ENCODE data around the gene HOXA9.

HOXA9 gene

GRCh38 chr7:27141137-27141922 lies 24.0 kb downstream of the HOXA9 start:
- peaks cover 68% of the 10 kb centered on the region for H3K27me3 Mint-ChIP-seq
- no peaks in the 10 kb centered on the region for H3K36me3 Mint-ChIP-seq
- CTCF ChIA-PET: no interaction called here
- no peaks in the 10 kb centered on the region for H3K9me3 Mint-ChIP-seq
- no peak for DNase-seq
- no peaks in the 10 kb centered on the region for H3K4me1 Mint-ChIP-seq
- H3K27ac Mint-ChIP-seq: no peak overlapping the region
- no peak overlapping the region for H3K4me3 Mint-ChIP-seq

GRCh38 chr7:27140126-27140857 lies 25.0 kb downstream of the HOXA9 start:
- H3K4me1 Mint-ChIP-seq: peaks cover 2% of the 10 kb centered on the region
- CTCF ChIA-PET: no interaction called here
- H3K27ac Mint-ChIP-seq: no peak overlapping the region
- H3K36me3 Mint-ChIP-seq: no peaks in the 10 kb centered on the region
- no peak for DNase-seq
- no peak overlapping the region for H3K4me3 Mint-ChIP-seq
- peaks cover 63% of the 10 kb centered on the region for H3K27me3 Mint-ChIP-seq
- no peaks in the 10 kb centered on the region for H3K9me3 Mint-ChIP-seq

GRCh38 chr7:27139334-27140125 lies 25.8 kb downstream of the HOXA9 start:
- CTCF ChIA-PET: no interaction called here
- peaks cover 62% of the 10 kb centered on the region for H3K27me3 Mint-ChIP-seq
- DNase-seq: no peak
- H3K36me3 Mint-ChIP-seq: no peaks in the 10 kb centered on the region
- H3K27ac Mint-ChIP-seq: no peak overlapping the region
- H3K9me3 Mint-ChIP-seq: no peaks in the 10 kb centered on the region
- H3K4me3 Mint-ChIP-seq: no peak overlapping the region
- H3K4me1 Mint-ChIP-seq: peaks cover 8% of the 10 kb centered on the region

GRCh38 chr7:27138985-27139333 lies 26.4 kb downstream of the HOXA9 start:
- DNase-seq: no peak
- Mint-ChIP-seq H3K4me1 (peaks cover 14% of the 10 kb centered on the region), H3K4me3 (no peak overlapping the region), H3K27ac (no peak overlapping the region), H3K9me3 (no peaks in the 10 kb centered on the region), H3K36me3 (no peaks in the 10 kb centered on the region), H3K27me3 (peaks cover 62% of the 10 kb centered on the region)
- CTCF ChIA-PET: no interaction called here

GRCh38 chr7:27138472-27138871 lies 26.9 kb downstream of the HOXA9 start:
- H3K27ac Mint-ChIP-seq: no peak overlapping the region
- no peak for DNase-seq
- CTCF ChIA-PET: no interaction called here
- H3K36me3 Mint-ChIP-seq: no peaks in the 10 kb centered on the region
- peaks cover 66% of the 10 kb centered on the region for H3K27me3 Mint-ChIP-seq
- H3K4me1 Mint-ChIP-seq: peaks cover 16% of the 10 kb centered on the region
- no peaks in the 10 kb centered on the region for H3K9me3 Mint-ChIP-seq
- no peak overlapping the region for H3K4me3 Mint-ChIP-seq

GRCh38 chr7:27137640-27138315 lies 27.6 kb downstream of the HOXA9 start:
- no peak for DNase-seq
- Mint-ChIP-seq H3K9me3 (no peaks in the 10 kb centered on the region), H3K27ac (no peak overlapping the region), H3K4me3 (no peak overlapping the region), H3K36me3 (no peaks in the 10 kb centered on the region), H3K4me1 (peaks cover 16% of the 10 kb centered on the region), H3K27me3 (peaks cover 66% of the 10 kb centered on the region)
- CTCF ChIA-PET: interaction anchor here (0.6 kb wide), 1 partner anchor 1717 kb away, joined by 4 read pairs; no protein-coding TSS in a partner anchor

- no peaks in the 10 kb centered on the region for H3K36me3 Mint-ChIP-seq
- H3K4me1 Mint-ChIP-seq: peaks cover 16% of the 10 kb centered on the region
- no peaks in the 10 kb centered on the region for H3K9me3 Mint-ChIP-seq
- peak overlapping the region; percentile 38 for H3K27ac Mint-ChIP-seq
- CTCF ChIA-PET: interaction anchor here (0.6 to 0.8 kb wide), 2 partner anchors 15 to 499 kb away, joined by 3 to 4 read pairs; no protein-coding TSS in a partner anchor
- peaks cover 60% of the 10 kb centered on the region for H3K27me3 Mint-ChIP-seq
- H3K4me3 Mint-ChIP-seq: no peak overlapping the region
- DNase-seq: no peak
Observed at GRCh38 chr7:27134392-27134791, 30.9 kb downstream of the HOXA9 start.

- Mint-ChIP-seq H3K36me3 (no peaks in the 10 kb centered on the region), H3K27me3 (peaks cover 62% of the 10 kb centered on the region), H3K4me1 (peaks cover 16% of the 10 kb centered on the region), H3K9me3 (no peaks in the 10 kb centered on the region), H3K4me3 (no peak overlapping the region), H3K27ac (no peak overlapping the region)
- CTCF ChIA-PET: no interaction called here
- no peak for DNase-seq
Observed at GRCh38 chr7:27133409-27134231, 31.7 kb downstream of the HOXA9 start.

- Mint-ChIP-seq H3K4me1 (peaks cover 16% of the 10 kb centered on the region), H3K27me3 (peaks cover 60% of the 10 kb centered on the region)
- CTCF ChIA-PET: no interaction called here
Observed at GRCh38 chr7:27132978-27133377, 32.4 kb downstream of the HOXA9 start.

GRCh38 chr7:27132214-27132613 lies 33.1 kb downstream of the HOXA9 start:
- Mint-ChIP-seq H3K36me3 (no peaks in the 10 kb centered on the region), H3K27ac (no peak overlapping the region), H3K27me3 (peaks cover 54% of the 10 kb centered on the region), H3K9me3 (no peaks in the 10 kb centered on the region), H3K4me3 (no peak overlapping the region), H3K4me1 (peaks cover 16% of the 10 kb centered on the region)
- CTCF ChIA-PET: no interaction called here
- DNase-seq: no peak

More at GRCh38 chr7:27132978-27133377, 32.4 kb downstream of the HOXA9 start:
- no peaks in the 10 kb centered on the region for H3K36me3 Mint-ChIP-seq
- H3K4me3 Mint-ChIP-seq: no peak overlapping the region
- no peaks in the 10 kb centered on the region for H3K9me3 Mint-ChIP-seq
- H3K27ac Mint-ChIP-seq: no peak overlapping the region
- DNase-seq: no peak

GRCh38 chr7:27131390-27131819 lies 33.9 kb downstream of the HOXA9 start:
- Mint-ChIP-seq H3K9me3 (no peaks in the 10 kb centered on the region), H3K36me3 (no peaks in the 10 kb centered on the region), H3K27me3 (peaks cover 50% of the 10 kb centered on the region), H3K4me3 (peak overlapping the region; percentile 43), H3K4me1 (peaks cover 16% of the 10 kb centered on the region), H3K27ac (no peak overlapping the region)
- DNase-seq: no peak
- CTCF ChIA-PET: no interaction called here

- Mint-ChIP-seq H3K9me3 (no peaks in the 10 kb centered on the region), H3K4me3 (peak within 1 kb of the TSS; percentile 43), H3K27me3 (peaks cover 44% of the 10 kb centered on the region), H3K36me3 (no peaks in the 10 kb centered on the region), H3K27ac (no peak within 1 kb of the TSS), H3K4me1 (peaks cover 16% of the 10 kb centered on the region)
- CTCF ChIA-PET: no interaction called here
- DNase-seq: peak; percentile 62
Observed at GRCh38 chr7:27130540-27131389, 34.6 kb downstream of the HOXA9 start, which contains the start of gene HOXA4. TSS of gene HOXA4 (minus strand) at chr7:27130757. CDS start at chr7:27130733, 24 bp downstream.

All from activated naive CD4-positive, alpha-beta T cell treated with anti-CD3 and anti-CD28 coated beads, Interleukin-2, amount 10 ng/mL, durations not matched to agents 7 days and 5 days (primary cell).